H1 (cell line): ENCODE data around the gene PLTP. TPM values are rescaled to one million over a fixed set of nuclear protein-coding genes. Genes with fewer than 3 reads are reported as not detected.

Experiments
- CEBPB ChIP-seq: IDR thresholded peaks from 2 replicates; pipeline ENCODE4 v1.6.1; 2012; ENCODE audit warnings: low read depth, low read length
- CHD1 ChIP-seq: IDR thresholded peaks from 2 replicates; pipeline ENCODE4 v1.6.1; 2012; ENCODE audit warnings: low read depth, low read length, improper control_type of control experiment
- EGR1 ChIP-seq: IDR thresholded peaks from 2 replicates; pipeline ENCODE4 v1.6.1; 2011; ENCODE audit warnings: low read depth, low read length, borderline replicate concordance
- SAP30 ChIP-seq: fragments of 300-600 bp; sonication (generic); IDR thresholded peaks from 2 replicates; pipeline ENCODE4 v1.7.1; 2012; ENCODE audit warnings: low read length, moderate library complexity, mild to moderate bottlenecking, inconsistent platforms; ENCODE audit not compliant: insufficient read depth, insufficient replicate concordance
- TEAD4 ChIP-seq: IDR thresholded peaks from 2 replicates; pipeline ENCODE4 v1.6.1; 2012; ENCODE audit warnings: low read depth, low read length, inconsistent platforms, mixed read lengths
- polyA plus RNA-seq, 7 experiments: library from polyadenylated mRNA; depleted of rRNA in 3 of 7; stranded (reverse) in 5 of 7; unstranded in 2 of 7; fragments of >200 nt in 5 of 7; fragments of 200-250 nt in 2 of 7; gene quantifications; 1 replicate in 5 of 7; 2 replicates in 1 of 7; 4 replicates in 1 of 7; pipeline versions ENCODE4 v1.2.1 to v1.2.3, GENCODE V29; 2011 to 2013; ENCODE audit warnings: missing spikeins in 2 of 7, mixed read lengths in 2 of 7
- total RNA-seq: library from RNA; stranded (reverse); fragmentation: NEBNext Ultra II Directional; extraction: Animal tissue kit (Norgen Biotek cat#: 25700); gene quantifications from 2 replicates; pipeline ENCODE4 v1.2.1, GENCODE V29; 2021
- TF ChIP-seq, protein P1 (sequence below), 3 experiments: IDR thresholded peaks; 1 replicate in 2 of 3; 2 replicates in 1 of 3; pipeline versions ENCODE4 v1.5.1 to v1.6.1; 2011; ENCODE audit warnings: low read length in 3 of 3, mild to moderate bottlenecking in 3 of 3, inconsistent platforms in 2 of 3, low read depth in 1 of 3, moderate library complexity in 1 of 3; ENCODE audit not compliant: insufficient read depth in 1 of 3; ENCODE audit errors: control extremely low read depth in 1 of 3
- TF ChIP-seq, protein P2 (sequence below): IDR thresholded peaks from 2 replicates; pipeline ENCODE4 v1.6.1; 2011; ENCODE audit warnings: low read length, improper control_type of control experiment

PLTP gene
- total and polyA plus RNA-seq, 2 of the 8 experiments (the other 6 are each of a cell fraction or from before 2014, with no cell fraction given), result 120 to 194 TPM

DNA sequence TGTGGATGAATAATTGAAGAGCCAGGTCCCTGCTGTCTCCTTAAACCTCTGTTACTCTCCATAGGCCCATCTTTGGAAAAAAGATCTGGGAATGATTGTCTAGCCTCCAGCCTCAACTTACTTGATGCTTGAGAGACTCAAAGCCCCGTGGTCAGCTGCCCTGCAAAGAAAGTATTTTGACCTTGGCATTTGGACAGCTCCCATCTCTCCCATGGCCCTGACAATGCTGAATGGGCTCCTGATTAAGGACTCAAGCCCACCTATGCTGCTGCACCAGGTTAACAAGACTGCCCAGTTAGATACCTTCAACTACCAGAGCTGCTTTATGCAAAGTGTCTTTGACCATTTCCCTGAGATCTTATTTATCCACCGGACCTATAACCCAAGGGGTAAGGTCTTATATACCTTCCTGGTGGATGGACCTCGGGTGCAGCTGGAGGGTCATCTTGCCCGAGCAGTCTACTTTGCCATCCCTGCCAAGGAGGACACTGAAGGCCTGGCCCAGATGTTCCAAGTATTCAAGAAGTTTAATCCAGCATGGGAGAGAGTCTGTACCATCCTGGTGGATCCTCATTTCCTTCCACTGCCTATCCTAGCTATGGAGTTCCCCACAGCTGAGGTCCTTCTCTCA lies 29.4 kb downstream of the PLTP start (continued):
- TF ChIP-seq, protein P1, sequence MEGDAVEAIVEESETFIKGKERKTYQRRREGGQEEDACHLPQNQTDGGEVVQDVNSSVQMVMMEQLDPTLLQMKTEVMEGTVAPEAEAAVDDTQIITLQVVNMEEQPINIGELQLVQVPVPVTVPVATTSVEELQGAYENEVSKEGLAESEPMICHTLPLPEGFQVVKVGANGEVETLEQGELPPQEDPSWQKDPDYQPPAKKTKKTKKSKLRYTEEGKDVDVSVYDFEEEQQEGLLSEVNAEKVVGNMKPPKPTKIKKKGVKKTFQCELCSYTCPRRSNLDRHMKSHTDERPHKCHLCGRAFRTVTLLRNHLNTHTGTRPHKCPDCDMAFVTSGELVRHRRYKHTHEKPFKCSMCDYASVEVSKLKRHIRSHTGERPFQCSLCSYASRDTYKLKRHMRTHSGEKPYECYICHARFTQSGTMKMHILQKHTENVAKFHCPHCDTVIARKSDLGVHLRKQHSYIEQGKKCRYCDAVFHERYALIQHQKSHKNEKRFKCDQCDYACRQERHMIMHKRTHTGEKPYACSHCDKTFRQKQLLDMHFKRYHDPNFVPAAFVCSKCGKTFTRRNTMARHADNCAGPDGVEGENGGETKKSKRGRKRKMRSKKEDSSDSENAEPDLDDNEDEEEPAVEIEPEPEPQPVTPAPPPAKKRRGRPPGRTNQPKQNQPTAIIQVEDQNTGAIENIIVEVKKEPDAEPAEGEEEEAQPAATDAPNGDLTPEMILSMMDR (IDR thresholded peaks at IDR 0.05; ENCODE audit: control extremely low read depth in 1 of 3, insufficient read depth in 1 of 3, low read depth in 1 of 3, low read length in 3 of 3), result no peak
- no peak for TF ChIP-seq CEBPB
- no peak for TF ChIP-seq TEAD4
- TF ChIP-seq, protein P2, sequence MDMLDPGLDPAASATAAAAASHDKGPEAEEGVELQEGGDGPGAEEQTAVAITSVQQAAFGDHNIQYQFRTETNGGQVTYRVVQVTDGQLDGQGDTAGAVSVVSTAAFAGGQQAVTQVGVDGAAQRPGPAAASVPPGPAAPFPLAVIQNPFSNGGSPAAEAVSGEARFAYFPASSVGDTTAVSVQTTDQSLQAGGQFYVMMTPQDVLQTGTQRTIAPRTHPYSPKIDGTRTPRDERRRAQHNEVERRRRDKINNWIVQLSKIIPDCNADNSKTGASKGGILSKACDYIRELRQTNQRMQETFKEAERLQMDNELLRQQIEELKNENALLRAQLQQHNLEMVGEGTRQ, result no peak
- no peak for TF ChIP-seq CHD1
- no peak for TF ChIP-seq EGR1
- TF ChIP-seq SAP30, result no peak
